Endothelial cell of umbilical vein (primary cell): ENCODE measurements around the gene SNAPC4. TPM values are rescaled to one million over a fixed set of nuclear protein-coding genes. Genes with fewer than 3 reads are reported as not detected.
A peak's percentile ranks its signal among the peaks of the same experiment; 100 is the strongest.

Experiments used
- BruUV-seq: library from RNA; stranded (reverse); fragments of 400-500 nt; replicated peaks from 2 replicates; lab custom pipeline; 2021; lab: Mats Ljungman, UMichigan
- CTCF ChIA-PET: fragments of 300-600, 350-600 bp; sonication (Branson Sonifier 250); formaldehyde crosslinking; loops from one replicate; lab custom pipeline; 2021; ENCODE audit warnings: antibody characterized with exemption, inconsistent platforms; lab: Charles Lee
- POLR2A ChIA-PET: fragments of 300-600, 350-600 bp; sonication (Branson Sonifier 250); formaldehyde crosslinking; loops from one replicate; lab custom pipeline; 2021; ENCODE audit warnings: antibody characterized with exemption, inconsistent platforms; lab: Charles Lee
- DNase-seq: peaks from one replicate; pipeline ENCODE4 v3.0.0-alpha.2; 2011; ENCODE audit warnings: low read depth, low spot score
- FAIRE-seq: peaks from 2 replicates; lab custom pipeline; 2011; peaks lifted over from hg19 to GRCh38; lab: Jason Lieb, UNC
- H2AFZ ChIP-seq: 2 replicates; pipeline ENCODE4 v1.6.0; 2012; ENCODE audit warnings: low read depth, low read length, control low read depth, inconsistent platforms
- H3K27ac ChIP-seq: 2 replicates; pipeline ENCODE4 v1.5.1; 2011; ENCODE audit warnings: low read depth, mild to moderate bottlenecking, control low read depth, low read length, moderate library complexity; ENCODE audit not compliant: insufficient read depth
- H3K27me3 ChIP-seq, 2 experiments: 2 replicates each; pipeline versions ENCODE4 v1.6.0 to v1.6.1; 2011; ENCODE audit warnings: low read length in 2 of 2, mixed read lengths in 1 of 2; ENCODE audit not compliant: control insufficient read depth in 2 of 2, insufficient read depth in 2 of 2
- H3K36me3 ChIP-seq, 2 experiments: 2 replicates in 1 of 2; 3 replicates in 1 of 2; pipeline ENCODE4 v1.5.1; 2011; ENCODE audit warnings: low read length in 2 of 2, mild to moderate bottlenecking in 1 of 2, moderate library complexity in 1 of 2; ENCODE audit not compliant: control insufficient read depth in 2 of 2, insufficient read depth in 2 of 2; ENCODE audit errors: extremely low read depth in 1 of 2
- H3K4me1 ChIP-seq: 3 replicates; pipeline ENCODE4 v1.5.1; 2011; ENCODE audit warnings: mild to moderate bottlenecking, low read length; ENCODE audit not compliant: control insufficient read depth, insufficient read depth; ENCODE audit errors: extremely low read depth
- H3K4me2 ChIP-seq: 2 replicates; pipeline ENCODE4 v1.6.1; 2011; ENCODE audit warnings: low read length, control low read depth, mixed read lengths; ENCODE audit not compliant: insufficient read depth
- H3K4me3 ChIP-seq, 3 experiments: fragments of 200-600 bp in 1 of 3; sonication (generic), shearing (Covaris generic) in 1 of 3; replicated peaks in 1 of 3; 2 replicates each; pipeline ENCODE4 v1.5.1; 2011 to 2016; ENCODE audit warnings: control low read depth in 3 of 3, low read length in 3 of 3, mild to moderate bottlenecking in 2 of 3, inconsistent platforms in 1 of 3, low read depth in 1 of 3, moderate library complexity in 1 of 3; ENCODE audit not compliant: insufficient read depth in 1 of 3
- H3K79me2 ChIP-seq: 2 replicates; pipeline ENCODE4 v1.6.0; 2012; ENCODE audit warnings: low read length, inconsistent platforms; ENCODE audit not compliant: control insufficient read depth, insufficient read depth
- H3K9ac ChIP-seq: replicated peaks from 2 replicates; pipeline ENCODE3; 2011; ENCODE audit warnings: low read length, control low read depth; ENCODE audit not compliant: insufficient read depth; ENCODE audit errors: extremely low read depth
- H3K9me1 ChIP-seq: replicated peaks from 3 replicates; pipeline ENCODE4 v1.6.0; 2011; ENCODE audit warnings: mild to moderate bottlenecking, low read length; ENCODE audit not compliant: control insufficient read depth, insufficient read depth; ENCODE audit errors: extremely low read depth
- H3K9me3 ChIP-seq: replicated peaks from 2 replicates; pipeline ENCODE4 v1.5.1; 2012; ENCODE audit warnings: low read length, inconsistent platforms; ENCODE audit not compliant: control insufficient read depth, insufficient read depth
- H4K20me1 ChIP-seq: replicated peaks from 2 replicates; pipeline ENCODE3; 2011; ENCODE audit warnings: mild to moderate bottlenecking, low read length; ENCODE audit not compliant: control insufficient read depth, insufficient read depth; ENCODE audit errors: extremely low read depth
- CTCF ChIP-seq, 2 donors: IDR thresholded peaks; 1 replicate in 1 of 2; 2 replicates in 1 of 2; pipeline ENCODE4 v1.5.1; 2011; ENCODE audit warnings: low read length in 2 of 2, mild to moderate bottlenecking in 2 of 2, moderate library complexity in 2 of 2, control low read depth in 1 of 2, inconsistent platforms in 1 of 2, low read depth in 1 of 2; ENCODE audit not compliant: insufficient read depth in 1 of 2; ENCODE audit errors: extremely low read depth in 1 of 2
- EZH2 ChIP-seq: IDR thresholded peaks from 2 replicates; pipeline ENCODE4 v1.6.1; 2012; ENCODE audit warnings: borderline replicate concordance, low read depth, mild to moderate bottlenecking, moderate library complexity, low read length, inconsistent platforms; ENCODE audit not compliant: severe bottlenecking
- FOS ChIP-seq: IDR thresholded peaks from 2 replicates; pipeline ENCODE4 v1.6.1; 2011; ENCODE audit warnings: mild to moderate bottlenecking, low read length, moderate library complexity, borderline replicate concordance; ENCODE audit not compliant: insufficient read depth
- GATA2 ChIP-seq: IDR thresholded peaks from 2 replicates; pipeline ENCODE4 v1.7.0; 2011; ENCODE audit warnings: low read depth, mild to moderate bottlenecking, moderate library complexity, mixed read lengths, low read length; ENCODE audit not compliant: insufficient read length, insufficient read depth
- MAX ChIP-seq: IDR thresholded peaks from 2 replicates; pipeline ENCODE4 v1.6.1; 2011; ENCODE audit not compliant: insufficient read depth, insufficient read length
- MYC ChIP-seq: IDR thresholded peaks from one replicate; pipeline ENCODE4 v1.6.1; 2011; ENCODE audit warnings: mild to moderate bottlenecking, low read depth, low read length
- POLR2A ChIP-seq: IDR thresholded peaks from 2 replicates; pipeline ENCODE4 v1.6.1; 2012; ENCODE audit warnings: low read depth, mild to moderate bottlenecking, control low read depth, low read length
- POLR2AphosphoS5 ChIP-seq: IDR thresholded peaks from 2 replicates; pipeline ENCODE4 v1.6.1; 2012; ENCODE audit warnings: low read depth, mild to moderate bottlenecking, control low read depth, low read length, moderate library complexity; ENCODE audit not compliant: insufficient read depth
- dilution Hi-C: fragments of 300-500 bp; cut with MboI; formaldehyde crosslinking; loops from one replicate; pipeline ENCODE4 v1.15.0; 2019; ENCODE audit warnings: low sequenced_read_pairs; ENCODE audit not compliant: extremely low pct_ligation_motif_present
- intact Hi-C: fragments of 100-400 bp; cut with micrococcal nuclease; formaldehyde crosslinking; loops from one replicate; pipeline ENCODE4 v1.10.0; 2022
- polyA plus RNA-seq, 4 experiments: library from polyadenylated mRNA; depleted of rRNA in 3 of 4; stranded (reverse) in 3 of 4; unstranded in 1 of 4; fragments of >200 nt; gene quantifications; 2 replicates each; pipeline versions ENCODE4 v1.2.1 to v1.2.3, GENCODE V29; 2011 to 2012; ENCODE audit warnings: missing spikeins in 1 of 4
- total RNA-seq: library from RNA; stranded (reverse); gene quantifications from 2 replicates; pipeline ENCODE4 v1.2.3, GENCODE V29; 2021

The SNAPC4 gene
- total and polyA plus RNA-seq, 2 donors (not counting 3 experiments of a cell fraction or from before 2014, with no cell fraction given) = 6.7 to 17.5 TPM

- DNase-seq (peak; percentile 44), FAIRE-seq (peak; percentile 38)
- peak overlapping the region; percentile 6 for H2AFZ ChIP-seq
- TF ChIP-seq POLR2A (no peak), FOS (no peak), MAX (peak; percentile 72), MYC (peak; percentile 66)
- intact Hi-C loops = loop anchor here (1.0 to 2.0 kb wide), 2 partner anchors 10 to 29 kb away; partner anchors contain the start of genes INPP5E and SNAPC4
- H3K27ac ChIP-seq = peak overlapping the region; percentile 57
- no peaks in the 10 kb centered on the region for H3K27me3 ChIP-seq
- H3K79me2 ChIP-seq = peaks cover 43% of the 10 kb centered on the region
- TSS peak; percentile 63 for BruUV-seq
- peaks cover 6 to 28% of the 10 kb centered on the region in 2 experiments for H3K36me3 ChIP-seq
- H3K4me3 ChIP-seq = peak overlapping the region; percentile 3 to 78 (median 46)
- no peaks in the 10 kb centered on the region for H3K9me1 ChIP-seq
- H3K4me1 ChIP-seq = peaks cover 20% of the 10 kb centered on the region
- H3K9ac ChIP-seq = peak overlapping the region; percentile 41
- H4K20me1 ChIP-seq = no peaks in the 10 kb centered on the region
- H3K4me2 ChIP-seq = peak overlapping the region; percentile 23
- no peaks in the 10 kb centered on the region for H3K9me3 ChIP-seq
- dilution Hi-C loops = no loop called here
- CTCF ChIA-PET = interaction anchor here (0.8 to 1.5 kb wide), 7 partner anchors 9 to 97 kb away, joined by 3 to 12 read pairs (median 3); partner anchors contain the start of gene INPP5E
- POLR2A ChIA-PET = no interaction called here
Measured at GRCh38 chr9:136409557-136410455, 9.8 kb upstream of the SNAPC4 start.

- TF ChIP-seq EZH2 (no peak), FOS (no peak), CTCF (IDR thresholded peaks at IDR 0.05; ENCODE audit: extremely low read depth in 1 of 2, insufficient read depth in 1 of 2, low read depth in 1 of 2, low read length in 2 of 2) (no peak), MYC (no peak), POLR2A (no peak), GATA2 (no peak), POLR2AphosphoS5 (no peak)
- peaks cover 38% of the 10 kb centered on the region for H3K79me2 ChIP-seq
- dilution Hi-C loops (no loop called here), intact Hi-C loops (no loop called here)
- peaks cover 20% of the 10 kb centered on the region for H3K4me1 ChIP-seq
- no peak for DNase-seq
- H3K27me3 ChIP-seq = no peaks in the 10 kb centered on the region
- H3K9me3 ChIP-seq = no peaks in the 10 kb centered on the region
- H3K27ac ChIP-seq = no peak overlapping the region
- peaks cover 0 to 22% of the 10 kb centered on the region in 2 experiments for H3K36me3 ChIP-seq
- H4K20me1 ChIP-seq = no peaks in the 10 kb centered on the region
- BruUV-seq = no TSS peak
- no peak overlapping the region for H3K4me2 ChIP-seq
- H3K4me3 ChIP-seq = no peak overlapping the region
- no peak overlapping the region for H3K9ac ChIP-seq
- no peaks in the 10 kb centered on the region for H3K9me1 ChIP-seq
- no peak for FAIRE-seq
- H2AFZ ChIP-seq = no peak overlapping the region
- CTCF ChIA-PET = no interaction called here
- POLR2A ChIA-PET = no interaction called here
Measured at GRCh38 chr9:136407911-136408310, 7.9 kb upstream of the SNAPC4 start.
